Smooth muscle cell (in vitro differentiated cells): ENCODE results near the gene C17orf67. TPM values are rescaled to one million over a fixed set of nuclear protein-coding genes. Genes with fewer than 3 reads are reported as not detected.

Experiments used
- DNase-seq: peaks from one replicate; lab custom pipeline; 2025; ENCODE audit not compliant: unreplicated experiment; lab: John Stamatoyannopoulos, UW
- H2AFZ ChIP-seq: fragments of 200-600 bp; sonication (generic); 2 replicates; pipeline ENCODE4 v1.6.0; 2016; ENCODE audit warnings: antibody characterized with exemption, low read depth, mild to moderate bottlenecking
- H3F3A ChIP-seq: fragments of 200-600 bp; sonication (generic); 2 replicates; pipeline ENCODE4 v1.6.0; 2017; ENCODE audit warnings: antibody characterized with exemption, low read depth
- H3K27ac ChIP-seq: fragments of 200-600 bp; sonication (generic); 2 replicates; pipeline ENCODE4 v1.5.1; 2016; ENCODE audit warnings: low read depth, mild to moderate bottlenecking
- H3K27me3 ChIP-seq: fragments of 200-600 bp; sonication (generic); 2 replicates; pipeline ENCODE4 v1.6.1; 2016; ENCODE audit warnings: low read depth, mild to moderate bottlenecking
- H3K36me3 ChIP-seq: fragments of 200-600 bp; sonication (generic); 2 replicates; pipeline ENCODE4 v1.5.1; 2016; ENCODE audit warnings: low read depth
- H3K4me1 ChIP-seq: fragments of 200-600 bp; sonication (generic); 2 replicates; pipeline ENCODE4 v1.5.1; 2016; ENCODE audit warnings: low read depth
- H3K4me2 ChIP-seq: fragments of 200-600 bp; sonication (generic); 2 replicates; pipeline ENCODE4 v1.6.0; 2016; ENCODE audit warnings: mild to moderate bottlenecking
- H3K4me3 ChIP-seq: fragments of 200-600 bp; sonication (generic); 2 replicates; pipeline ENCODE4 v1.5.1; 2016; ENCODE audit warnings: mild to moderate bottlenecking
- H3K79me2 ChIP-seq: fragments of 200-600 bp; sonication (generic); 2 replicates; pipeline ENCODE4 v1.6.0; 2016; ENCODE audit warnings: low read depth, mild to moderate bottlenecking
- H3K9ac ChIP-seq: fragments of 200-600 bp; sonication (generic); 2 replicates; pipeline ENCODE4 v1.6.0; 2016; ENCODE audit warnings: low read depth
- H3K9me3 ChIP-seq: fragments of 200-600 bp; sonication (generic); replicated peaks from 2 replicates; pipeline ENCODE4 v1.5.1; 2016; ENCODE audit warnings: low read depth
- H4K20me1 ChIP-seq: fragments of 200-600 bp; sonication (generic); 2 replicates; pipeline ENCODE4 v1.6.0; 2016; ENCODE audit warnings: low read depth
- WGBS: methylation state at CpG from one replicate; pipeline ENCODE4 v1.1.7; 2016; ENCODE audit warnings: low lambda C conversion rate; 5-methylcytosine and 5-hydroxymethylcytosine counted together
- polyA plus RNA-seq: library from polyadenylated mRNA; unstranded; fragments of >200 nt; fragmentation: Nextera tagmentation; extraction: Ambion mirVana; gene quantifications from 2 replicates; pipeline ENCODE4 v1.2.1, GENCODE V29; 2016
- total RNA-seq: library from RNA; depleted of rRNA; stranded (reverse); fragments of >200 nt; gene quantifications from 2 replicates; pipeline ENCODE4 v1.2.3, GENCODE V29; 2014
- TF ChIP-seq, protein P1 (sequence below): fragments of 200-600 bp; sonication (generic); IDR thresholded peaks from 2 replicates; pipeline ENCODE4 v1.5.1; 2017; ENCODE audit warnings: borderline replicate concordance, mild to moderate bottlenecking, antibody characterized with exemption; ENCODE audit not compliant: insufficient read depth, poor library complexity, severe bottlenecking

Gene C17orf67
- total and polyA plus RNA-seq, 2 experiments from 2014 or later, result 0.47 TPM; not detected in 1

DNA sequence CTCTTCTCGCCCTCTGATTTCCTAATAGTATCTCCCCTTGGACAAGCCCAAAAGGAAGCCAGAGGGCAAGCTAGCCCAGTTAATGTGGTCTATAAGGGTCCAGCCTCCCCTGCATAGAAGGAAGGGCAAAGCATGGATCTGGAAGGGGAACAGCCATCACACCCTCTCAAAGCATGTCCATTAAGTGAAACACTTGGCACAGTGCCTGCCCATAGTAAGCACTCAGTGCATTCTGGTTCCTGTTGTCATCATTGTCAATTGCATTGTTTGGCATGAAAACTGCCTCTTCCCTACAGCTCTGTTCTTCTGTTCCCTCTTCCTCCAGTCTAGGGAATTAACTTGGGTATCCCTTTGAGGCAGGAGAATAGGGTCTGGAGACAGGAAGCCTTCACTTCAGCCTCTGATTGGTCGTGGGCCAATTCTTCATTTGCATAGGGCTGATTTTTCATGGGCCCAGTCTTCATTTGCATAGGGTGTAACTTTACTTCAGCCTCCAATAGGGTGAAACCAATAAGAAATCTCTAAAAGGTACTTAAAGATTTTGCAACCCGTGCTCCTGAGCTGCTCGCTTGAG, 81.4 kb downstream of the C17orf67 start:
- Histone ChIP-seq H3K9me3 (no peaks in the 10 kb centered on the region), H2AFZ (no peak overlapping the region), H3F3A (peaks cover 3% of the 10 kb centered on the region), H3K36me3 (no peaks in the 10 kb centered on the region), H3K27ac (no peak overlapping the region), H3K27me3 (no peaks in the 10 kb centered on the region), H3K9ac (no peak overlapping the region), H3K4me1 (peaks cover 9% of the 10 kb centered on the region), H3K4me2 (no peak overlapping the region), H3K79me2 (no peaks in the 10 kb centered on the region), H3K4me3 (no peak overlapping the region), H4K20me1 (no peaks in the 10 kb centered on the region)
- DNase-seq, result no peak
- 92% methylated on average over 4 of the region's 4 CpGs for WGBS
- TF ChIP-seq, protein P1, sequence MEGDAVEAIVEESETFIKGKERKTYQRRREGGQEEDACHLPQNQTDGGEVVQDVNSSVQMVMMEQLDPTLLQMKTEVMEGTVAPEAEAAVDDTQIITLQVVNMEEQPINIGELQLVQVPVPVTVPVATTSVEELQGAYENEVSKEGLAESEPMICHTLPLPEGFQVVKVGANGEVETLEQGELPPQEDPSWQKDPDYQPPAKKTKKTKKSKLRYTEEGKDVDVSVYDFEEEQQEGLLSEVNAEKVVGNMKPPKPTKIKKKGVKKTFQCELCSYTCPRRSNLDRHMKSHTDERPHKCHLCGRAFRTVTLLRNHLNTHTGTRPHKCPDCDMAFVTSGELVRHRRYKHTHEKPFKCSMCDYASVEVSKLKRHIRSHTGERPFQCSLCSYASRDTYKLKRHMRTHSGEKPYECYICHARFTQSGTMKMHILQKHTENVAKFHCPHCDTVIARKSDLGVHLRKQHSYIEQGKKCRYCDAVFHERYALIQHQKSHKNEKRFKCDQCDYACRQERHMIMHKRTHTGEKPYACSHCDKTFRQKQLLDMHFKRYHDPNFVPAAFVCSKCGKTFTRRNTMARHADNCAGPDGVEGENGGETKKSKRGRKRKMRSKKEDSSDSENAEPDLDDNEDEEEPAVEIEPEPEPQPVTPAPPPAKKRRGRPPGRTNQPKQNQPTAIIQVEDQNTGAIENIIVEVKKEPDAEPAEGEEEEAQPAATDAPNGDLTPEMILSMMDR, result no peak

DNA sequence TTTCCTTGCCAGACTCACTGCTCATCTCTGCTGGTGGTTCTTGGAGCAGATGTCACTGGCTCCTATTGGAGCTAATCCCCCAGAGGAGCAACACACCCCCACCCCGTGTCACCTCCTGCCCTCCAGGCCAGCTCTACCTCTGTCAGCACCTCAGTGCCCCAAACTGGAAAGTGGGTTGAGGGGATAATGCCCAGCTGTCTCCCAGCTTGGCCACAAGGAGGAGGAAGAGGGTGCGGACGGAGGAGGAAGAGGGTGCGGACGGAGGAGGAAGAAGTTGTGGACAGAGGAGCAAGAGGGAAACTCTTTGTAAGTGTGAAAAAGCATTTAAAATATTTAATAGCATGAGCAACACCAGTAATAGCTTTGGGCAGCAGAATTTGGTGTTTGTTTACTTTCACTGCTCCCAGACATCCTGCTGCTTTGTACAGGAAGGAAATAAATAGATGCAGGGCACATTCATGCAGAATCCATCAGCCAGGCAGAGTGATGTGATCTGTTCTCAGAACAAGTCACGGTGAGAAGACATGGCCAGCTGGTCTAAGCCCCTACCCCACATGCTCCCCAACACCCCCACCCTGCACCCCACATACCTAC, 82.5 kb downstream of the C17orf67 start:
- TF ChIP-seq, protein P1, result no peak
- DNase-seq, result no peak
- WGBS, result 68% methylated on average over 6 of the region's 6 CpGs

DNA sequence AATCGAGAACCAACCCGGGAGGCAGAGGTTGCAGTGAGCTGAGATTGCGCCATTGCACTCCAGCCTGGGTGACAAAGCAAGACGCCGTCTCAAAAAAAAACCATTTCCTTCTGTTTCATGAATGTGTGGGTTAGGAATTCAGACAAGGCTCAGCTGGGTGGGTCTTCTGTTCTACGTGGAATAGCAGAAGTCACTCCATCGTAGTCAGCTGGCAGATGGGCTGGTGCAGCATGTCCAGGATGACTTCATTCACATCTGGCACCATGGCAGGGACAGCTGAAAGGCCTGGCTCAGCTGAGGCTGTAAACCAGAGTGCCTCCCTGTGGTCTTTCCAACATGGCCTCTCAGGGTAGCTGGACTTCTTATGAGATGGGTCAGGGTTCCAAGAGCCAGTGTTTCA, 89.0 kb downstream of the C17orf67 start:
- DNase-seq, result no peak
- Histone ChIP-seq H3K36me3 (no peaks in the 10 kb centered on the region), H3K4me3 (no peak overlapping the region), H3F3A (no peaks in the 10 kb centered on the region), H4K20me1 (no peaks in the 10 kb centered on the region), H3K27ac (no peak overlapping the region), H3K27me3 (no peaks in the 10 kb centered on the region), H3K79me2 (no peaks in the 10 kb centered on the region), H3K9me3 (no peaks in the 10 kb centered on the region), H3K4me1 (peaks cover 10% of the 10 kb centered on the region), H2AFZ (no peak overlapping the region), H3K4me2 (no peak overlapping the region), H3K9ac (no peak overlapping the region)
- WGBS, result 87% methylated on average over 7 of the region's 7 CpGs
- TF ChIP-seq, protein P1, result no peak

More for the DNA sequence above, 82.5 kb downstream of the C17orf67 start:
- Histone ChIP-seq H3K27ac (no peak overlapping the region), H3K36me3 (no peaks in the 10 kb centered on the region), H3K27me3 (no peaks in the 10 kb centered on the region), H3K9ac (no peak overlapping the region), H3K9me3 (no peaks in the 10 kb centered on the region), H3K4me2 (no peak overlapping the region), H3K4me3 (no peak overlapping the region), H2AFZ (no peak overlapping the region), H3K79me2 (no peaks in the 10 kb centered on the region), H3K4me1 (peaks cover 9% of the 10 kb centered on the region), H3F3A (peaks cover 3% of the 10 kb centered on the region), H4K20me1 (no peaks in the 10 kb centered on the region)

DNA sequence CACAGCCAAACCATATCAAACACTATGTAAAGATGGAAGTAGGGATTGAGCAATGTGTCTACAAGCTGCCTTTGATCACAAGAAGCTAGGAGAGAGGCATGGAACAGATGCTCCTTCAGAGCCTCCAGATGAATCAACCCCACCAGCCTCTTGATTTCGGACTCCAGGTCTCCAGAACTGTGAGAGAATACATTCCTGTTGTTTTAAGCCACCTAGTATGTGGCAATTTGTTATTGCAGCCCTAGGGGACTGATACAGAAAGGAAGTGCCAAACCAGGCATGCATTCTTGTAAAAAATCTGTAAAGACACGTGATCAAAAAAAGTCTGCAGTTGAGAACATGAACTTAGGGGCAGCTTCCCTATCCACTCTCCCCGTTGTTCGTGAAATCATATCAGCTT, 91.1 kb downstream of the C17orf67 start:
- 83% methylated on average over 4 of the region's 4 CpGs for WGBS
- H3F3A ChIP-seq, result no peaks in the 10 kb centered on the region
- peaks cover 15% of the 10 kb centered on the region for H3K4me1 ChIP-seq
- H3K27ac ChIP-seq, result no peak overlapping the region
- no peak overlapping the region for H2AFZ ChIP-seq
- no peaks in the 10 kb centered on the region for H4K20me1 ChIP-seq
- no peak overlapping the region for H3K4me3 ChIP-seq
- H3K79me2 ChIP-seq, result no peaks in the 10 kb centered on the region
- no peak overlapping the region for H3K4me2 ChIP-seq
- no peaks in the 10 kb centered on the region for H3K27me3 ChIP-seq
- TF ChIP-seq, protein P1, result no peak
- no peak overlapping the region for H3K9ac ChIP-seq
- no peak for DNase-seq
- no peaks in the 10 kb centered on the region for H3K36me3 ChIP-seq
- no peaks in the 10 kb centered on the region for H3K9me3 ChIP-seq
